HG03469 (cell line): ENCODE data around the gene PHETA1.

Source experiments
- ATAC-seq: cut with Tn5 transposase; IDR thresholded peaks from one replicate; pipeline ENCODE4 v1.9.1; 2021; ENCODE audit warnings: mild to moderate bottlenecking, moderate library complexity, moderate number of reproducible peaks; ENCODE audit not compliant: unreplicated experiment

PHETA1 gene

GRCh38 chr12:111330800-111331752 is 37.8 kb downstream of the PHETA1 start:
- ATAC-seq: no peak

- no peak for ATAC-seq
Observed at GRCh38 chr12:111328138-111328537, 40.8 kb downstream of the PHETA1 start.

- no peak for ATAC-seq
Observed at GRCh38 chr12:111327474-111327873, 41.4 kb downstream of the PHETA1 start.

GRCh38 chr12:111322336-111323250 is 46.3 kb downstream of the PHETA1 start:
- no peak for ATAC-seq

GRCh38 chr12:111321317-111321716 is 47.6 kb downstream of the PHETA1 start:
- ATAC-seq: no peak

GRCh38 chr12:111320258-111321050 is 48.4 kb downstream of the PHETA1 start:
- ATAC-seq: no peak

- no peak for ATAC-seq
Observed at GRCh38 chr12:111319600-111320257, 49.2 kb downstream of the PHETA1 start.

- ATAC-seq: no peak
Observed at GRCh38 chr12:111318450-111318849, 50.4 kb downstream of the PHETA1 start.

- no peak for ATAC-seq
Observed at GRCh38 chr12:111316671-111317070, 52.2 kb downstream of the PHETA1 start.

GRCh38 chr12:111314953-111315539 is 53.8 kb downstream of the PHETA1 start:
- no peak for ATAC-seq

- ATAC-seq: no peak
Observed at GRCh38 chr12:111313833-111314259, 55.0 kb downstream of the PHETA1 start.

GRCh38 chr12:111312708-111313107 is 56.2 kb downstream of the PHETA1 start:
- ATAC-seq: no peak

- ATAC-seq: no peak
Observed at GRCh38 chr12:111312016-111312415, 56.9 kb downstream of the PHETA1 start.

GRCh38 chr12:111311011-111311410 is 57.9 kb downstream of the PHETA1 start:
- no peak for ATAC-seq
